Esophagus muscularis mucosa (tissue), 4 donors: ENCODE measurements around the gene ALG3.

Source experiments
- EP300 ChIP-seq: sonication (generic); formaldehyde crosslinking; IDR thresholded peaks from one replicate; pipeline ENCODE4 v1.6.1; 2017; ENCODE audit warnings: antibody characterized with exemption
- POLR2A ChIP-seq: fragments of 450-650 bp; IDR thresholded peaks from one replicate; pipeline ENCODE4 v1.6.1; 2017; ENCODE audit warnings: antibody characterized with exemption, moderate library complexity, mild to moderate bottlenecking, low read depth
- POLR2AphosphoS5 ChIP-seq, 2 donors: sonication (generic); formaldehyde crosslinking; IDR thresholded peaks; one replicate each; pipeline ENCODE4 v1.6.1; 2017; ENCODE audit warnings: antibody characterized with exemption in 2 of 2
- TF ChIP-seq, protein P1 (sequence below), 3 experiments: fragments of 200-600 bp in 2 of 3; fragments of 450-650 bp in 1 of 3; sonication (generic) in 2 of 3; IDR thresholded peaks; one replicate each; pipeline ENCODE4 v1.5.1; 2017 to 2019; ENCODE audit warnings: antibody characterized with exemption in 3 of 3, mild to moderate bottlenecking in 2 of 3, moderate library complexity in 1 of 3

DNA sequence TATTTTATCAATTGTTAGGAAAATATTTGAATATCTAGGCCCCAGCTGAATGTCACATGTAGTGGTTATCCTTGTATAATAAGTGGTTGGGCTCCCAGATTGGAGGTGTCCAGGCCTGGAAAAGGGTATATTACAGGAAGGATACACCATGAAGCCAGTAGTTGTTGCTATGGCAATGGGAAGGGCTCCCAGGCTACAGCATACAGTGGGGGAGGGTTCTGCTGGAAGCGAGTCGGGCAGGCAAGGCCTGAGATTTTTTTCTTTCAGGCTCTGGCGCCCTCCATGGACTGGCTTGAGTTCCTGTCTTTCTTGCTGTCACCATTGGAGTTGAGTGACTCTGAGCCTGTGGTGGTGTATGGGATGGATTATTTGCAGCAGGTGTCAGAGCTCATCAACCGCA is 35.9 kb upstream of the ALG3 start:
- TF ChIP-seq POLR2AphosphoS5 (IDR thresholded peaks at IDR 0.05), result no peak
- TF ChIP-seq POLR2A, result no peak
- TF ChIP-seq, protein P1, sequence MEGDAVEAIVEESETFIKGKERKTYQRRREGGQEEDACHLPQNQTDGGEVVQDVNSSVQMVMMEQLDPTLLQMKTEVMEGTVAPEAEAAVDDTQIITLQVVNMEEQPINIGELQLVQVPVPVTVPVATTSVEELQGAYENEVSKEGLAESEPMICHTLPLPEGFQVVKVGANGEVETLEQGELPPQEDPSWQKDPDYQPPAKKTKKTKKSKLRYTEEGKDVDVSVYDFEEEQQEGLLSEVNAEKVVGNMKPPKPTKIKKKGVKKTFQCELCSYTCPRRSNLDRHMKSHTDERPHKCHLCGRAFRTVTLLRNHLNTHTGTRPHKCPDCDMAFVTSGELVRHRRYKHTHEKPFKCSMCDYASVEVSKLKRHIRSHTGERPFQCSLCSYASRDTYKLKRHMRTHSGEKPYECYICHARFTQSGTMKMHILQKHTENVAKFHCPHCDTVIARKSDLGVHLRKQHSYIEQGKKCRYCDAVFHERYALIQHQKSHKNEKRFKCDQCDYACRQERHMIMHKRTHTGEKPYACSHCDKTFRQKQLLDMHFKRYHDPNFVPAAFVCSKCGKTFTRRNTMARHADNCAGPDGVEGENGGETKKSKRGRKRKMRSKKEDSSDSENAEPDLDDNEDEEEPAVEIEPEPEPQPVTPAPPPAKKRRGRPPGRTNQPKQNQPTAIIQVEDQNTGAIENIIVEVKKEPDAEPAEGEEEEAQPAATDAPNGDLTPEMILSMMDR (IDR thresholded peaks at IDR 0.05), result no peak
- TF ChIP-seq EP300, result no peak
